Stomach (tissue), 9 donors: ENCODE results near the gene ALG14. TPM values are rescaled to one million over a fixed set of nuclear protein-coding genes. Genes with fewer than 3 reads are reported as not detected.

Experiments used
- DNase-seq, 2 donors: peaks; one replicate each; pipeline versions ENCODE4 v3.0.0 to v3.0.0-alpha.2; 2013 to 2019
- H3K27ac ChIP-seq, 5 donors: fragments of 200-600 bp in 4 of 5; sonication (generic) in 4 of 5; one replicate each; pipeline ENCODE4 v1.5.1; 2013 to 2019; ENCODE audit warnings: mild to moderate bottlenecking in 1 of 5, moderate library complexity in 1 of 5
- H3K27me3 ChIP-seq, 3 donors: fragments of 200-600 bp; sonication (generic); one replicate each; pipeline ENCODE4 v1.5.1; 2017 to 2019; ENCODE audit warnings: mixed run types in 1 of 3
- H3K36me3 ChIP-seq, 4 donors: fragments of 200-600 bp; sonication (generic); 1 replicate in 3 of 4; 2 replicates in 1 of 4; pipeline ENCODE4 v1.5.1; 2016 to 2019
- H3K4me1 ChIP-seq, 4 donors: fragments of 200-600 bp; sonication (generic); one replicate each; pipeline ENCODE4 v1.5.1; 2016 to 2019
- H3K4me3 ChIP-seq, 4 donors: fragments of 200-600 bp; sonication (generic) in 3 of 4; one replicate each; pipeline ENCODE4 v1.5.1; 2016 to 2019; ENCODE audit warnings: mild to moderate bottlenecking in 1 of 4
- H3K9me3 ChIP-seq, 4 donors: fragments of 200-600 bp; sonication (generic); one replicate each; pipeline ENCODE4 v1.5.1; 2016 to 2019
- EP300 ChIP-seq: sonication (generic); formaldehyde crosslinking; IDR thresholded peaks from one replicate; pipeline ENCODE4 v1.6.1; 2017; ENCODE audit warnings: antibody characterized with exemption
- POLR2A ChIP-seq, 4 donors: fragments of 450-650 bp; IDR thresholded peaks; one replicate each; pipeline ENCODE4 v1.6.1; 2016; ENCODE audit warnings: antibody characterized with exemption in 4 of 4, control low read depth in 2 of 4, mild to moderate bottlenecking in 1 of 4, moderate library complexity in 1 of 4
- POLR2AphosphoS5 ChIP-seq, 3 donors: sonication (generic); formaldehyde crosslinking; IDR thresholded peaks; one replicate each; pipeline ENCODE4 v1.6.1; 2016; ENCODE audit warnings: antibody characterized with exemption in 3 of 3
- WGBS, 5 donors: extraction: QIAGEN DNeasy Blood & Tissue Kit in 3 of 5; methylation state at CpG; one replicate each; pipeline versions ENCODE4 v1.1.5 to v1.1.7; 2013 to 2018; 5-methylcytosine and 5-hydroxymethylcytosine counted together
- intact Hi-C: fragments of 100-400 bp; cut with DNase I; formaldehyde crosslinking; loops from one replicate; pipeline ENCODE4 v1.15.1; 2023; ENCODE audit warnings: low total_unique reads
- polyA plus RNA-seq, 3 donors: library from polyadenylated mRNA; stranded (reverse); fragments of 200-250 nt; gene quantifications; one replicate each; pipeline ENCODE4 v1.2.3, GENCODE V29; 2013
- total RNA-seq, 5 donors: library from RNA; depleted of rRNA; stranded (reverse); fragments of >200 nt; gene quantifications; one replicate each; pipeline versions ENCODE4 v1.1.0 to v1.2.3, GENCODE V29; 2014 to 2016
- TF ChIP-seq, protein P1 (sequence below), 7 experiments: fragments of 450-650 bp in 4 of 7; fragments of 200-600 bp in 3 of 7; sonication (generic) in 3 of 7; IDR thresholded peaks; one replicate each; pipeline ENCODE4 v1.5.1; 2016 to 2019; ENCODE audit warnings: antibody characterized with exemption in 7 of 7, control low read depth in 2 of 7, mild to moderate bottlenecking in 1 of 7
- donor health status: healthy with polysubstance abuse.
- donor health status: Bipolar disorder and iron deficiency.
- donor health status: healthy.

Gene ALG14
- total and polyA plus RNA-seq, 8 donors = under 0.01 to 3.5 (median 1.1) TPM; not detected in 1

DNA sequence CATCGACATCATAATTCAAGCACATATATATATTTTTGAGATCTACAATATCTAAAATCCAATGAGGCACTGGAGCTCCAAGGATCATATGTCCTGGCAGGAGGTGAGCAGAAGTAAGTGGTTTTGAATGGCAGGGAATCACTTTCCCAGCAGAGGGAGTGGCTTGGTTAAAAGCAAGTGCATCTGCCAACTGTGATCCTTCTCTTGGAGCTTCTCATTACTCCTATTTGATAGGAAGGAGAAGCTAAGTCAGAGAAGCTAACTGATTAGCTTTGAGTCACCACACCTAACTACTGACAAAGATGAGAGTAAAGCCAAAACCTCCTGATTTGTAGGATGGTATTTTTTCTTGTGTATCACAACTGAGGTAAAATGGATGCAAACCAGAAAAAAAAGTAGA, 55.0 kb downstream of the ALG14 start:
- H3K4me3 ChIP-seq = no peak overlapping the region
- no peaks in the 10 kb centered on the region for H3K9me3 ChIP-seq
- H3K4me1 ChIP-seq = peaks cover 21 to 64% (median 46%) of the 10 kb centered on the region in 4 donors
- no peaks in the 10 kb centered on the region for H3K27me3 ChIP-seq
- peak overlapping the region in 1 of 5 donors; percentile 23 for H3K27ac ChIP-seq
- TF ChIP-seq EP300 = no peak
- TF ChIP-seq POLR2AphosphoS5 (IDR thresholded peaks at IDR 0.05) = no peak
- TF ChIP-seq, protein P1, sequence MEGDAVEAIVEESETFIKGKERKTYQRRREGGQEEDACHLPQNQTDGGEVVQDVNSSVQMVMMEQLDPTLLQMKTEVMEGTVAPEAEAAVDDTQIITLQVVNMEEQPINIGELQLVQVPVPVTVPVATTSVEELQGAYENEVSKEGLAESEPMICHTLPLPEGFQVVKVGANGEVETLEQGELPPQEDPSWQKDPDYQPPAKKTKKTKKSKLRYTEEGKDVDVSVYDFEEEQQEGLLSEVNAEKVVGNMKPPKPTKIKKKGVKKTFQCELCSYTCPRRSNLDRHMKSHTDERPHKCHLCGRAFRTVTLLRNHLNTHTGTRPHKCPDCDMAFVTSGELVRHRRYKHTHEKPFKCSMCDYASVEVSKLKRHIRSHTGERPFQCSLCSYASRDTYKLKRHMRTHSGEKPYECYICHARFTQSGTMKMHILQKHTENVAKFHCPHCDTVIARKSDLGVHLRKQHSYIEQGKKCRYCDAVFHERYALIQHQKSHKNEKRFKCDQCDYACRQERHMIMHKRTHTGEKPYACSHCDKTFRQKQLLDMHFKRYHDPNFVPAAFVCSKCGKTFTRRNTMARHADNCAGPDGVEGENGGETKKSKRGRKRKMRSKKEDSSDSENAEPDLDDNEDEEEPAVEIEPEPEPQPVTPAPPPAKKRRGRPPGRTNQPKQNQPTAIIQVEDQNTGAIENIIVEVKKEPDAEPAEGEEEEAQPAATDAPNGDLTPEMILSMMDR (IDR thresholded peaks at IDR 0.05) = no peak
- TF ChIP-seq POLR2A (IDR thresholded peaks at IDR 0.05) = no peak
- 95 to 100% (median 96%) methylated on average over 1 of the region's 1 CpG for WGBS, 5 donors
- H3K36me3 ChIP-seq = no peaks in the 10 kb centered on the region
- intact Hi-C loops = no loop called here
- DNase-seq = no peak

DNA sequence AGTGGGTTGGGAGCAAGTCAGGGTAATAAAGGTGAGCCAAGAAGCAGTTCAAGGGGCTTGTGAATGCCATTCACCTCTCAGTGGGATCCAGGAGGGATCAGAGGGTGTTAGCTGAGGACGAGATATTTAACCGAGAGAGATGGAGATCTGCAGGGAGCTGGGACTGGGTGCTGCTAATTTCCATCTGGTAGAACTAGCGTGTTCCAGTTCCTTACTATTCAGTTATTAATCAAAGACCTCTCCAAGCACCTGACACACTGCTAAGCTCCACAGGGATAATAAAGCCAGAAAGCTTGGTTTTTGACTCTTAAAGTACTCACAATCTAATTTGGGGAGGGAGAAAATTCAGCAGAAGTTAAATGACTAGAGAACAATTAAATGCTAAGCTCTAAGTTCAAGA, 57.7 kb downstream of the ALG14 start:
- WGBS, 5 donors = 73 to 87% (median 81%) methylated on average over 3 of the region's 3 CpGs
- H3K36me3 ChIP-seq = no peaks in the 10 kb centered on the region
- no peaks in the 10 kb centered on the region for H3K27me3 ChIP-seq
- H3K4me1 ChIP-seq = peaks cover 22 to 48% (median 33%) of the 10 kb centered on the region in 4 donors
- peak overlapping the region in 3 of 5 donors; percentile 49 to 82 (median 72) for H3K27ac ChIP-seq
- H3K9me3 ChIP-seq = no peaks in the 10 kb centered on the region
- TF ChIP-seq, protein P1 (IDR thresholded peaks at IDR 0.05) = no peak
- H3K4me3 ChIP-seq = no peak overlapping the region
- no peak for DNase-seq
- intact Hi-C loops = no loop called here

DNA sequence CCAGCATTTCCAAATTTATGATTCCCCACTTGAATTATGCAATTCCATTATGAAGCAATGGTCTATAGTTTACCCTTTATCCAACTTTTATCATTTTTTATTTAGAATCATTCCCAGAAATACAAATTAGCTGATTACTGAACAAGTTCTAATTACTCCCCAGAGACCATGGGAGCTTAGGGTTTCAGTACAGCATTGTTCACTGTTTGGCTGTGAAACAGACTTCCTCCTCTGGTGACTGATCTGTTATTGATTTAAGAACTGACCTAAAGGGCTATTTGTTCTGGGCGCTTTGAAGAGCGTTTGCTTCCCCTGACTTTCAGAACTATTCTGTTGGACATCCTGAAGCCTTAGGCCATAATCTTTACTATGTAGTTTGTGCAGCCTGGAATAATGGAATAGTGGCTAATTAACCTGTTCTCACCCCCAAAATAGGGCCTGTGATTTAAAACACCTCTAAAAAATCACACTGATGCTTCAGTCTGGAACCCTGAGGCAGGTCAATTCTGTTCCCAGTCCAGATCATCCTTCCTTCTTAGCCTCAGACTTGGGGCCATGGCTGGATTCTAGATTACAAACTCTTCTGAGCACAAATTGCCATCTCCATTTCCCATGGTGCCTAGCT, 58.7 kb downstream of the ALG14 start:
- WGBS, 5 donors = 23 to 54% (median 40%) methylated on average over 2 of the region's 2 CpGs
- Histone ChIP-seq H3K9me3 (no peaks in the 10 kb centered on the region), H3K4me3 (no peak overlapping the region), H3K27me3 (no peaks in the 10 kb centered on the region), H3K36me3 (no peaks in the 10 kb centered on the region), H3K4me1 (peaks cover 18 to 42% (median 31%) of the 10 kb centered on the region in 4 donors), H3K27ac (peak overlapping the region; percentile 42 to 82 (median 64))
- intact Hi-C loops = no loop called here
- DNase-seq = peak in 1 of 2 donors; percentile 80
- TF ChIP-seq POLR2AphosphoS5 (IDR thresholded peaks at IDR 0.05) (peak in 1 of 3 donors; percentile 34), POLR2A (IDR thresholded peaks at IDR 0.05) (no peak)

DNA sequence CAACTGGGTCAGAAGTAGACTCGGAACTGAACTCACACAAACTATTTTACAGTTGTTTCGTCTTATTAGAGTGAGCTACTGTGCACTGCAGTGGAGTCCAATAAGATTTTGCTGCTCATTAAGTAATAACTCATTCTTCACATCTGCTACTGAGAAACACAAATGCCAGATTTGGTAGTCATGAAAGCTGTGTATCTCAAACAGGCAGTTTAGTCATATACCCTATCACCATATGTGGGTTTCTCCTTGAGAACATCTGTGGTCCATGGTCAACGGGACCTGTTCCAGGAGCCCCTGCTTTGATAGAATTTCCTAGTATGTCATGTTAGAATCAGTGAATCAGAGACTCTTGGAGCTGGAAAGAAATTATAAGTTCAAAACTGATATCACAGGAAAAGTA, 60.4 kb downstream of the ALG14 start:
- WGBS, 5 donors = 84 to 95% (median 92%) methylated on average over 3 of the region's 3 CpGs
- H3K9me3 ChIP-seq = no peaks in the 10 kb centered on the region
- no peak for TF ChIP-seq POLR2A (IDR thresholded peaks at IDR 0.05)
- TF ChIP-seq POLR2AphosphoS5 (IDR thresholded peaks at IDR 0.05) = no peak
- TF ChIP-seq EP300 = no peak
- TF ChIP-seq, protein P1 (IDR thresholded peaks at IDR 0.05) = no peak
- intact Hi-C loops = no loop called here
- DNase-seq = no peak
- peak overlapping the region in 1 of 5 donors; percentile 82 for H3K27ac ChIP-seq
- no peaks in the 10 kb centered on the region for H3K27me3 ChIP-seq
- H3K36me3 ChIP-seq = no peaks in the 10 kb centered on the region
- H3K4me3 ChIP-seq = no peak overlapping the region
- H3K4me1 ChIP-seq = peaks cover 18 to 37% (median 26%) of the 10 kb centered on the region in 4 donors

DNA sequence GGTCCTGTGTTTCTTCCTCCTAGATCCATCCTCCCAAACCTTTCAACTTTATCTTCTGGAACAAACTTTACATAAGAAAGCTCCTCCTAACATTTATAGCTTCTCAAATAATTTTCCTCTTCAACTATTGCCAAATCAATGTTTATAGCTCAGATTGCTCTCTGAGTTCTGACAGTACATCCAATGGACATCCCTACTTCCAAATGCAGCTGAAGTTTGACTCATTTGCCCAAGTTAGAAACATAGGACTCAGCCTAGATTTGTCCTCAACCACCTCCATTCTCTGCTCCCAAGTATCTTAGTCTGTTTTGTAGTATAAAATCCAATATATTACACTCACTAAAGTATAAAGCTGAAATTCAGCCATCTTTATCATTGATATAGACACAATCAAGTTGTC, 62.6 kb downstream of the ALG14 start:
- DNase-seq = no peak
- H3K36me3 ChIP-seq = no peaks in the 10 kb centered on the region
- H3K4me3 ChIP-seq = no peak overlapping the region
- H3K27ac ChIP-seq = no peak overlapping the region
- TF ChIP-seq POLR2A (IDR thresholded peaks at IDR 0.05) = no peak
- TF ChIP-seq, protein P1 (IDR thresholded peaks at IDR 0.05) = no peak
- TF ChIP-seq EP300 = no peak
- TF ChIP-seq POLR2AphosphoS5 (IDR thresholded peaks at IDR 0.05) = no peak
- H3K9me3 ChIP-seq = no peaks in the 10 kb centered on the region
- H3K27me3 ChIP-seq = no peaks in the 10 kb centered on the region
- intact Hi-C loops = no loop called here
- H3K4me1 ChIP-seq = peaks cover 18 to 32% (median 24%) of the 10 kb centered on the region in 4 donors
